A673 (cell line): ENCODE results near the gene LHX4. TPM values are rescaled to one million over a fixed set of nuclear protein-coding genes. Genes with fewer than 3 reads are reported as not detected.

Experiments used
- BruUV-seq: library from RNA; stranded (reverse); fragments of 400-500 nt; replicated peaks from 2 replicates; lab custom pipeline; 2021; lab: Mats Ljungman, UMichigan
- CTCF ChIA-PET: fragments of 300-600 bp; sonication (Branson Sonifier 250); formaldehyde crosslinking; loops from one replicate; lab custom pipeline; 2022; ENCODE audit warnings: antibody characterized with exemption; lab: Charles Lee
- POLR2A ChIA-PET: fragments of 300-600 bp; sonication (Branson Sonifier 250); formaldehyde crosslinking; loops from one replicate; lab custom pipeline; 2022; ENCODE audit warnings: antibody characterized with exemption; ENCODE audit not compliant: low non-redundant PET; lab: Charles Lee
- DNase-seq: peaks from one replicate; pipeline ENCODE4 v3.0.0-alpha.2; 2015; ENCODE audit warnings: low spot score
- H3K27ac ChIP-seq: fragments of 200-600 bp; sonication (generic); 2 replicates; pipeline ENCODE4 v1.5.1; 2016; ENCODE audit warnings: mixed run types, low read depth, mild to moderate bottlenecking, mixed read lengths, antibody characterized with exemption, low read length; ENCODE audit not compliant: poor library complexity, severe bottlenecking
- H3K27me3 ChIP-seq: fragments of 200-600 bp; sonication (generic); replicated peaks from 2 replicates; pipeline ENCODE4 v1.6.1; 2017; ENCODE audit warnings: mixed run types, low read depth, mild to moderate bottlenecking, mixed read lengths, antibody characterized with exemption, low read length; ENCODE audit not compliant: insufficient read depth, poor library complexity
- H3K36me3 ChIP-seq: fragments of 200-600 bp; sonication (generic); 2 replicates; pipeline ENCODE4 v1.6.1; 2016; ENCODE audit warnings: mixed run types, mild to moderate bottlenecking, mixed read lengths, antibody characterized with exemption, low read length; ENCODE audit not compliant: insufficient read depth, poor library complexity, severe bottlenecking
- H3K4me1 ChIP-seq: fragments of 200-600 bp; sonication (generic); 2 replicates; pipeline ENCODE4 v1.6.1; 2017; ENCODE audit warnings: mixed run types, mild to moderate bottlenecking, mixed read lengths, antibody characterized with exemption, low read length; ENCODE audit not compliant: insufficient read depth, poor library complexity, severe bottlenecking
- H3K4me3 ChIP-seq: fragments of 200-600 bp; sonication (generic); 2 replicates; pipeline ENCODE4 v1.5.1; 2016; ENCODE audit warnings: low read depth, mixed run types, mild to moderate bottlenecking, mixed read lengths, low read length; ENCODE audit not compliant: poor library complexity, severe bottlenecking
- H3K9me3 ChIP-seq: fragments of 200-600 bp; sonication (generic); 2 replicates; pipeline ENCODE4 v1.6.1; 2016; ENCODE audit warnings: mixed run types, low read depth, mild to moderate bottlenecking, mixed read lengths, antibody characterized with exemption, low read length; ENCODE audit not compliant: poor library complexity, severe bottlenecking
- CTCF ChIP-seq: fragments of 300-800, 200-600 bp; sonication (generic); conservative IDR thresholded peaks from 2 replicates; pipeline ENCODE4 v1.5.1; 2017; ENCODE audit warnings: low read depth, mild to moderate bottlenecking, antibody characterized with exemption, low read length, moderate library complexity, mixed read lengths
- EZH2 ChIP-seq: fragments of 200-600 bp; sonication (generic); IDR thresholded peaks from 2 replicates; pipeline ENCODE4 v1.6.1; 2017; ENCODE audit warnings: borderline replicate concordance, low read depth, mild to moderate bottlenecking, mixed read lengths, antibody characterized with exemption, low read length; ENCODE audit not compliant: poor library complexity, severe bottlenecking
- intact Hi-C: fragments of 100-400 bp; cut with micrococcal nuclease; formaldehyde crosslinking; loops from one replicate; pipeline ENCODE4 v1.10.0; 2022; ENCODE audit not compliant: unreplicated experiment
- total RNA-seq: library from RNA; stranded (reverse); gene quantifications from 2 replicates; pipeline ENCODE4 v1.2.3, GENCODE V29; 2021

The LHX4 gene
- total RNA-seq, 1 experiment from 2014 or later = not detected

- no peak for DNase-seq
- intact Hi-C loops = no loop called here
- no TSS peak for BruUV-seq
- TF ChIP-seq CTCF = no peak
- no peak for TF ChIP-seq EZH2
- ChIA-PET POLR2A (no interaction called here), CTCF (no interaction called here)
- no peak overlapping the region for H3K4me3 ChIP-seq
- H3K4me1 ChIP-seq = no peaks in the 10 kb centered on the region
- H3K27me3 ChIP-seq = no peaks in the 10 kb centered on the region
- H3K36me3 ChIP-seq = no peaks in the 10 kb centered on the region
- H3K27ac ChIP-seq = no peak overlapping the region
- H3K9me3 ChIP-seq = no peaks in the 10 kb centered on the region
Observed at GRCh38 chr1:180268556-180269075, 38.6 kb downstream of the LHX4 start.

- Histone ChIP-seq H3K27me3 (no peaks in the 10 kb centered on the region), H3K27ac (no peak overlapping the region), H3K36me3 (no peaks in the 10 kb centered on the region), H3K9me3 (no peaks in the 10 kb centered on the region), H3K4me3 (no peak overlapping the region), H3K4me1 (no peaks in the 10 kb centered on the region)
- TF ChIP-seq CTCF (peak; percentile 44), EZH2 (no peak)
- CTCF ChIA-PET = no interaction called here
- POLR2A ChIA-PET = no interaction called here
- no peak for DNase-seq
- intact Hi-C loops = no loop called here
- BruUV-seq = no TSS peak
Observed at GRCh38 chr1:180269645-180270529, 39.8 kb downstream of the LHX4 start.

GRCh38 chr1:180270530-180271271 lies 40.6 kb downstream of the LHX4 start:
- ChIA-PET POLR2A (interaction anchor here (0.6 kb wide), 1 partner anchor 12 kb away, joined by 16 read pairs; no protein-coding TSS in a partner anchor), CTCF (no interaction called here)
- no peak overlapping the region for H3K27ac ChIP-seq
- no peak overlapping the region for H3K4me3 ChIP-seq
- H3K27me3 ChIP-seq = no peaks in the 10 kb centered on the region
- intact Hi-C loops = no loop called here
- H3K36me3 ChIP-seq = no peaks in the 10 kb centered on the region
- no peak for TF ChIP-seq EZH2
- TF ChIP-seq CTCF = no peak
- no peaks in the 10 kb centered on the region for H3K9me3 ChIP-seq
- H3K4me1 ChIP-seq = no peaks in the 10 kb centered on the region
- DNase-seq = no peak
- BruUV-seq = no TSS peak
